H9 (cell line): ENCODE results near the gene SEC62. TPM values are rescaled to one million over a fixed set of nuclear protein-coding genes. Genes with fewer than 3 reads are reported as not detected.

Experiments used
- DNase-seq: peaks from one replicate; pipeline ENCODE4 v3.0.0-alpha.2; 2017
- H2AFZ ChIP-seq: one replicate; pipeline ENCODE4 v1.6.1; 2013; ENCODE audit warnings: mild to moderate bottlenecking, low read length, control low read depth, moderate library complexity
- H2AK5ac ChIP-seq: 2 replicates; pipeline ENCODE4 v1.6.1; 2013; ENCODE audit warnings: low read length, control low read depth, mixed read lengths; ENCODE audit not compliant: insufficient read length
- H2BK120ac ChIP-seq: one replicate; pipeline ENCODE4 v1.6.1; 2013; ENCODE audit warnings: low read depth, mild to moderate bottlenecking, low read length, control low read depth, inconsistent platforms; ENCODE audit not compliant: poor library complexity, severe bottlenecking
- H2BK12ac ChIP-seq: 2 replicates; pipeline ENCODE4 v1.6.1; 2013; ENCODE audit warnings: low read length, control low read depth, mixed read lengths, low read depth; ENCODE audit not compliant: insufficient read length
- H2BK15ac ChIP-seq: 2 replicates; pipeline ENCODE4 v1.6.1; 2013; ENCODE audit warnings: low read depth, low read length, control low read depth
- H2BK20ac ChIP-seq: one replicate; pipeline ENCODE4 v1.6.1; 2013; ENCODE audit warnings: low read depth, mild to moderate bottlenecking, low read length, control low read depth, inconsistent platforms; ENCODE audit not compliant: poor library complexity, severe bottlenecking
- H2BK5ac ChIP-seq: 2 replicates; pipeline ENCODE4 v1.6.1; 2013; ENCODE audit warnings: low read length, control low read depth, mixed read lengths; ENCODE audit not compliant: insufficient read length
- H3K14ac ChIP-seq: 2 replicates; pipeline ENCODE4 v1.6.1; 2013; ENCODE audit warnings: low read length, control low read depth; ENCODE audit not compliant: insufficient read depth
- H3K18ac ChIP-seq: 2 replicates; pipeline ENCODE4 v1.6.1; 2013; ENCODE audit warnings: low read depth, mild to moderate bottlenecking, mixed read lengths, low read length, control low read depth; ENCODE audit not compliant: insufficient read length
- H3K23ac ChIP-seq: 2 replicates; pipeline ENCODE4 v1.6.1; 2013; ENCODE audit warnings: low read length, control low read depth, mixed read lengths, low read depth; ENCODE audit not compliant: insufficient read length
- H3K23me2 ChIP-seq: 2 replicates; pipeline ENCODE4 v1.6.1; 2013; ENCODE audit warnings: low read depth, mild to moderate bottlenecking, mixed read lengths, low read length, control low read depth; ENCODE audit not compliant: insufficient read length, poor library complexity, severe bottlenecking
- H3K27ac ChIP-seq: 2 replicates; pipeline ENCODE4 v1.5.1; 2013; ENCODE audit warnings: low read length, control low read depth, mixed read lengths, low read depth; ENCODE audit not compliant: insufficient read length
- H3K27me3 ChIP-seq: 2 replicates; pipeline ENCODE4 v1.6.1; 2013; ENCODE audit warnings: low read length, control low read depth, inconsistent platforms; ENCODE audit not compliant: insufficient read depth
- H3K4ac ChIP-seq: 2 replicates; pipeline ENCODE4 v1.6.1; 2013; ENCODE audit warnings: low read depth, mild to moderate bottlenecking, control low read depth, inconsistent platforms, low read length, moderate library complexity
- H3K4me1 ChIP-seq: 2 replicates; pipeline ENCODE4 v1.6.1; 2013; ENCODE audit warnings: low read length, control low read depth, inconsistent platforms; ENCODE audit not compliant: insufficient read depth
- H3K4me2 ChIP-seq: 2 replicates; pipeline ENCODE4 v1.6.1; 2013; ENCODE audit warnings: low read length, control low read depth, mixed read lengths; ENCODE audit not compliant: insufficient read length, insufficient read depth
- H3K56ac ChIP-seq: 2 replicates; pipeline ENCODE4 v1.6.1; 2013; ENCODE audit warnings: low read depth, mild to moderate bottlenecking, mixed read lengths, low read length, control low read depth; ENCODE audit not compliant: insufficient read length
- H3K79me1 ChIP-seq: 2 replicates; pipeline ENCODE4 v1.6.1; 2013; ENCODE audit warnings: low read depth, mild to moderate bottlenecking, moderate library complexity, low read length, control low read depth, inconsistent platforms; ENCODE audit not compliant: insufficient read depth, poor library complexity, severe bottlenecking
- H3K79me2 ChIP-seq: 2 replicates; pipeline ENCODE4 v1.6.1; 2013; ENCODE audit warnings: low read length, control low read depth, inconsistent platforms; ENCODE audit not compliant: insufficient read depth
- H3K9ac ChIP-seq: 2 replicates; pipeline ENCODE4 v1.6.1; 2013; ENCODE audit warnings: low read length, control low read depth, mixed read lengths; ENCODE audit not compliant: insufficient read length; ENCODE audit errors: extremely low read depth
- H3K9me3 ChIP-seq: one replicate; pipeline ENCODE4 v1.6.1; 2013; ENCODE audit warnings: low read depth, low read length, inconsistent platforms; ENCODE audit not compliant: control insufficient read depth
- H3T11ph ChIP-seq: one replicate; pipeline ENCODE4 v1.6.1; 2013; ENCODE audit warnings: mild to moderate bottlenecking, low read length, control low read depth, inconsistent platforms
- H4K20me1 ChIP-seq: one replicate; pipeline ENCODE4 v1.6.1; 2013; ENCODE audit not compliant: control insufficient read depth, insufficient read length, insufficient read depth
- H4K5ac ChIP-seq: 2 replicates; pipeline ENCODE4 v1.6.1; 2013; ENCODE audit warnings: low read depth, mild to moderate bottlenecking, mixed read lengths, low read length, control low read depth; ENCODE audit not compliant: insufficient read length
- H4K8ac ChIP-seq: replicated peaks from 2 replicates; pipeline ENCODE4 v1.6.1; 2013; ENCODE audit warnings: low read length, control low read depth, mixed read lengths, low read depth; ENCODE audit not compliant: insufficient read length
- H4K91ac ChIP-seq: 2 replicates; pipeline ENCODE4 v1.6.1; 2013; ENCODE audit warnings: low read depth, mild to moderate bottlenecking, moderate library complexity, mixed read lengths, low read length, control low read depth; ENCODE audit not compliant: insufficient read length
- H3K27ac Mint-ChIP-seq, 3 experiments: 2 replicates in 2 of 3; 3 replicates in 1 of 3; pipeline ENCODE4 v1.8.0; 2020 to 2021; ENCODE audit warnings: mixed read lengths in 3 of 3, mild to moderate bottlenecking in 1 of 3, moderate library complexity in 1 of 3
- H3K27me3 Mint-ChIP-seq: 2 replicates; pipeline ENCODE4 v1.8.0; 2021; ENCODE audit warnings: low read depth, mild to moderate bottlenecking, moderate library complexity, mixed read lengths
- H3K36me3 Mint-ChIP-seq, 3 experiments: 2 replicates in 2 of 3; 3 replicates in 1 of 3; pipeline ENCODE4 v1.8.0; 2020 to 2021; ENCODE audit warnings: low read depth in 3 of 3, mixed read lengths in 3 of 3; ENCODE audit not compliant: insufficient read depth in 1 of 3
- H3K4me1 Mint-ChIP-seq, 2 experiments: 2 replicates each; pipeline ENCODE4 v1.8.0; 2020; ENCODE audit warnings: mixed read lengths in 2 of 2
- H3K4me3 Mint-ChIP-seq, 2 experiments: 2 replicates in 1 of 2; 3 replicates in 1 of 2; pipeline ENCODE4 v1.8.0; 2020 to 2021; ENCODE audit warnings: mild to moderate bottlenecking in 2 of 2, mixed read lengths in 2 of 2, moderate library complexity in 1 of 2
- H3K9me3 Mint-ChIP-seq, 2 experiments: 2 replicates in 1 of 2; 3 replicates in 1 of 2; pipeline ENCODE4 v1.8.0; 2020; ENCODE audit warnings: mild to moderate bottlenecking in 2 of 2, mixed read lengths in 2 of 2, moderate library complexity in 1 of 2
- CTCF ChIP-seq: fragments of 200-600 bp; sonication (generic); conservative IDR thresholded peaks from 3 replicates; pipeline ENCODE4 v1.8.0; 2021; ENCODE audit warnings: antibody characterized with exemption, mild to moderate bottlenecking
- WGBS: extraction: QIAGEN DNeasy Blood & Tissue Kit; methylation state at CpG from one replicate; pipeline ENCODE4 v1.1.7; 2013; ENCODE audit warnings: missing lambda C conversion rate, low lambda C conversion rate, mixed read lengths; ENCODE audit not compliant: insufficient read length; ENCODE audit errors: extremely low coverage; 5-methylcytosine and 5-hydroxymethylcytosine counted together
- total RNA-seq: library from RNA; stranded (reverse); gene quantifications from 2 replicates; pipeline ENCODE4 v1.2.1, GENCODE V29; 2021

SEC62 gene
- total RNA-seq, 1 experiment from 2014 or later = 98.7 TPM

GRCh38 chr3:170002879-170003278 is 36.3 kb downstream of the SEC62 start:
- Histone ChIP-seq H2BK12ac (no peak overlapping the region), H3K18ac (no peak overlapping the region), H3K14ac (no peak overlapping the region), H2BK15ac (no peak overlapping the region), H3K56ac (no peak overlapping the region), H3K79me1 (no peaks in the 10 kb centered on the region), H3K4me1 (no peaks in the 10 kb centered on the region), H3K9ac (no peak overlapping the region), H2AFZ (no peak overlapping the region), H3K4ac (no peak overlapping the region), H4K5ac (no peak overlapping the region), H3T11ph (no peak overlapping the region), H3K4me2 (no peak overlapping the region), H4K20me1 (no peaks in the 10 kb centered on the region), H3K27ac (no peak overlapping the region), H3K23ac (no peak overlapping the region), H2BK5ac (no peak overlapping the region), H4K91ac (no peak overlapping the region), H3K9me3 (no peaks in the 10 kb centered on the region), H3K79me2 (no peaks in the 10 kb centered on the region), H2BK20ac (no peak overlapping the region), H3K23me2 (no peaks in the 10 kb centered on the region), H2AK5ac (no peak overlapping the region), H4K8ac (no peak overlapping the region), H2BK120ac (no peak overlapping the region), H3K27me3 (no peaks in the 10 kb centered on the region)
- H3K4me3 Mint-ChIP-seq = no peak overlapping the region
- no peak for TF ChIP-seq CTCF
- DNase-seq = no peak
- no CpG with 5 or more reads among the region's 1 CpG for WGBS
- no peak overlapping the region for H3K27ac Mint-ChIP-seq
- no peaks in the 10 kb centered on the region; a peak in 1 of 4 replicates for H3K4me1 Mint-ChIP-seq
- H3K27me3 Mint-ChIP-seq = no peaks in the 10 kb centered on the region
- H3K9me3 Mint-ChIP-seq = no peaks in the 10 kb centered on the region
- H3K36me3 Mint-ChIP-seq = peaks cover 0 to 5% (median 4%) of the 10 kb centered on the region in 3 experiments; a peak in 3 of 7 replicates
